ENCODE results near the gene NADSYN1.

The NADSYN1 gene

DNA sequence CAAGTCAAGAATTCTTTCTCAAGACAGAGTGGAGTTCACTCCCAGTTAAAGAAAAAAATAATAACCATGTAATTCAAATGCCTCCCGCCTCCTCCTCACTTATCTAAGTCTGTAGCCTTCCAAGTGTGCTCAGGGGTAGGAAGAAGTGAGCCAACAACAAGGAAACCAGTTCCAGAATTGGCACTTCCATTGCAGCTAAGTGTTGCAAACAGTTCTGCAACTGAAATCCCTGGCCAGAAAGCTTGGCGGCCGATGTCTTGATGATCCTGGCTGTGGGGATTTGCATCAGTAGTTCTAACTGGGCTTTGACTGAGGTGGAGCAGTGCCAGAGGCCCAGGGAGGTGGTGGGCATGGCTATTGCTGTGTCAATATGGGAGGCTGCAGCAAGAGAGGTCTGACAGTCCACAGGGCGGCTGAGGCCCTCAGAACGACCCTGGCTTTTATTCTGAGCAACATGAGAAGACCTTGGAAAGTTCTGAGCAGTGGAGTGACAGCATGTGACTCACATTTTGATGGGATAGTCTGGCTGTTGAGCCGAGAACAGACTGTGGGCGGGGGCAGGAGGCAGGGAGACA is 24.1 kb upstream of the NADSYN1 start:
- no peak for TF ChIP-seq CTCF (conservative IDR thresholded peaks at IDR 0.05)

GRCh38 chr11:71429701-71430100 is 23.3 kb upstream of the NADSYN1 start:
- H3K27ac ChIP-seq: no peak overlapping the region
- no peak for TF ChIP-seq CTCF (conservative IDR thresholded peaks at IDR 0.05)

More for the DNA sequence above, 24.1 kb upstream of the NADSYN1 start:
- H3K27ac ChIP-seq: no peak overlapping the region

- TF ChIP-seq CTCF (conservative IDR thresholded peaks at IDR 0.05): no peak
- H3K27ac ChIP-seq: no peak overlapping the region
Measured at GRCh38 chr11:71430166-71430565, 22.8 kb upstream of the NADSYN1 start.

DNA sequence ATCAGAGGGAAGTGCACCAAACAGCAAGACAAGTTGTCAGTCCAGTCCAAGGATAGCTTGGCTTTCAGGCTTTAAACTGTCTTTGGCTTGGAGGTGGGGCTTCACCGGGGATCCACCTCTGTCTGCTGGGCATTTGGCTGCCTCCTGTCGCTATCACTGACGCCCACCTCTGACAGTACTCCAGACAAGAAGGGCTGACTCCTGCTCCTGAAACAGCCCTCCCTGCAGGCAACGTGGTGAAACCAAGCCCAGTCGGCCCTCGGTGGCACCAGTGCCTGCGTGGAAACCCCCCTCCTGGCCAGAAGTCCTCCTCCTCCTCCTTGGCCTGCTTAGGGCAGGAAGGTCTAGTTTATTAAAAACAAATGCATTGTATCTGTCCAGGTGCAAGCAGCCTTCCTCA is 21.7 kb upstream of the NADSYN1 start:
- no peak overlapping the region for H3K27ac ChIP-seq
- TF ChIP-seq CTCF (conservative IDR thresholded peaks at IDR 0.05): no peak

GRCh38 chr11:71432761-71433647 is 20.0 kb upstream of the NADSYN1 start:
- no peak overlapping the region for H3K27ac ChIP-seq
- TF ChIP-seq CTCF (conservative IDR thresholded peaks at IDR 0.05): no peak

DNA sequence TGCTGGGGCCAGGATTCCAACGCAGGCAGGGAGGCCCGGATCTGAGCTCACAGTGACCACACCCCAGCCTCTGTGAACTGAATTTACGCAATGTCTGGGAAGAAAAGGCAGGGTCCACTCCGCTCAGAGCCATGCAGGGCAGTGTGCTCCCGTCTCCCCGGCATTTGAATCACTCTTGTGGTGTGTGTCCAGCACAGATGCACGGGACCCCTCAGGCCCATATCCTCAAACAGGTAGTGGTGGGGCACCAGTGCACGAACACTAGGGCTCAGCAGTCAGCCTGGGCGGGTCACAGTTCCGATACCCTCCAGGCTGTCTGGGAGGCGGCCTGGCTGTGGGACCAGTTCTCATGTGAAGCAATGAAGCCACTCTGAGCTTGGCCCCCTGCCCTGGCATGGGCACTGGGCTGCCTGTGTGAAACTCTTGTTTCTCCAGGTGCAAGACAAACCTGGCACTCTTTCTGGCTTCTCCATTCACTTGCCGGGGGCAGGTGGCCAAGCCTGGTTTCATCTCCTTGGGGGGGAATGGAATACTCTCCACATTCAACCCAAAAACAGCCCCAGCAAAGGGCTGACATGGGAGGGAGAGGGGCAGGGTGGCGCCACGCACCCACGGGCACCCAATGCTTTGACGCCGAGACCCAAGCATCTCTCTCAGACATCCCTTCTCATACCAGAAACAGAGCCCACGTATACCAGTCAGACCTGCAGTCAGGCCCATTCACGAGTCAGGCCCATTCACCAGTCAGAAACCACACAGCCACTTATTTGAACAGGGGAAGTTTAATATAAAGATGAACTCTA is 19.2 kb upstream of the NADSYN1 start:
- H3K27ac ChIP-seq: no peak overlapping the region
- TF ChIP-seq CTCF (conservative IDR thresholded peaks at IDR 0.05): no peak

GRCh38 chr11:71434576-71435130 is 18.4 kb upstream of the NADSYN1 start:
- no peak for TF ChIP-seq CTCF (conservative IDR thresholded peaks at IDR 0.05)
- no peak overlapping the region for H3K27ac ChIP-seq
